AG10803 (cell line): ENCODE results near the gene TNNT2.

ENCODE experiments used
- DNase-seq: peaks from one replicate; pipeline ENCODE4 v3.0.0; 2010; ENCODE audit warnings: low read depth
- H3K4me3 ChIP-seq: 2 replicates; pipeline ENCODE4 v1.5.1; 2011; ENCODE audit warnings: mild to moderate bottlenecking, low read length, control low read depth
- TF ChIP-seq, protein P1 (sequence below): conservative IDR thresholded peaks from 2 replicates; pipeline ENCODE4 v1.5.1; 2011; ENCODE audit warnings: mild to moderate bottlenecking, low read length, control low read depth, inconsistent platforms

Gene TNNT2

DNA sequence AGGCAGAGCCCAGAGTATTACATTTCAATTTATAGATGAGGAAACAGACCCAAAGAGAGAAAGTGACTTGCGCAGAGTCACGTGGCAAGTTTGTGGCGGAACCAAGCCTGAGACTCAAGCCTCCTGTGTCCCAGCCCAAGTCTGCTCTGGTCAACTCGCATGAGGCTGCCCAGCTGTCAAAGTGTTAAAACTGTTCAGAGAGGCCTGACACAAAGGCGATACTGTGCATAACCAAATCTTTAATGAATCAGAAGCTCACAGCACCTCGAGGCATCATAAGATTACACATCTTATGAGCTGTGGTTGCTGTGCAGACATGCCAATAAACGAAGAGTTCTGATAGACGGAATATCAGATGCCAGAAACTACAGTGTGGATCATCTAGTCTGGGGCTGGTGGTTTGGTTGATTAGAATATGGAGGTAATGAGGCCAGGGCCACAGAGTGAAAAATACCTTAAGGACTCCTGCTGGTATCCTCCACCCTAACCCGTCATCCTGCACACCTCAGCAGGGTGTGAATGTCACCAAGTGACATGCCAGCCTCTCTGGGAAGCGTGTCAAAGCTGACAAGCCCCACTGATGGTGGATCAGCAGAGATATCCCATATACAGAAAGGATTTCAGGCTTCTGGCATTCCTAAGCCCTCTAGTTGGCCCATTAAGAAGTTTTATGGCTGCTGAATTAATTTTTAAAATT, 42.2 kb downstream of the TNNT2 start:
- no peak for DNase-seq
- H3K4me3 ChIP-seq, result no peak overlapping the region
- TF ChIP-seq, protein P1, sequence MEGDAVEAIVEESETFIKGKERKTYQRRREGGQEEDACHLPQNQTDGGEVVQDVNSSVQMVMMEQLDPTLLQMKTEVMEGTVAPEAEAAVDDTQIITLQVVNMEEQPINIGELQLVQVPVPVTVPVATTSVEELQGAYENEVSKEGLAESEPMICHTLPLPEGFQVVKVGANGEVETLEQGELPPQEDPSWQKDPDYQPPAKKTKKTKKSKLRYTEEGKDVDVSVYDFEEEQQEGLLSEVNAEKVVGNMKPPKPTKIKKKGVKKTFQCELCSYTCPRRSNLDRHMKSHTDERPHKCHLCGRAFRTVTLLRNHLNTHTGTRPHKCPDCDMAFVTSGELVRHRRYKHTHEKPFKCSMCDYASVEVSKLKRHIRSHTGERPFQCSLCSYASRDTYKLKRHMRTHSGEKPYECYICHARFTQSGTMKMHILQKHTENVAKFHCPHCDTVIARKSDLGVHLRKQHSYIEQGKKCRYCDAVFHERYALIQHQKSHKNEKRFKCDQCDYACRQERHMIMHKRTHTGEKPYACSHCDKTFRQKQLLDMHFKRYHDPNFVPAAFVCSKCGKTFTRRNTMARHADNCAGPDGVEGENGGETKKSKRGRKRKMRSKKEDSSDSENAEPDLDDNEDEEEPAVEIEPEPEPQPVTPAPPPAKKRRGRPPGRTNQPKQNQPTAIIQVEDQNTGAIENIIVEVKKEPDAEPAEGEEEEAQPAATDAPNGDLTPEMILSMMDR, result no peak

DNA sequence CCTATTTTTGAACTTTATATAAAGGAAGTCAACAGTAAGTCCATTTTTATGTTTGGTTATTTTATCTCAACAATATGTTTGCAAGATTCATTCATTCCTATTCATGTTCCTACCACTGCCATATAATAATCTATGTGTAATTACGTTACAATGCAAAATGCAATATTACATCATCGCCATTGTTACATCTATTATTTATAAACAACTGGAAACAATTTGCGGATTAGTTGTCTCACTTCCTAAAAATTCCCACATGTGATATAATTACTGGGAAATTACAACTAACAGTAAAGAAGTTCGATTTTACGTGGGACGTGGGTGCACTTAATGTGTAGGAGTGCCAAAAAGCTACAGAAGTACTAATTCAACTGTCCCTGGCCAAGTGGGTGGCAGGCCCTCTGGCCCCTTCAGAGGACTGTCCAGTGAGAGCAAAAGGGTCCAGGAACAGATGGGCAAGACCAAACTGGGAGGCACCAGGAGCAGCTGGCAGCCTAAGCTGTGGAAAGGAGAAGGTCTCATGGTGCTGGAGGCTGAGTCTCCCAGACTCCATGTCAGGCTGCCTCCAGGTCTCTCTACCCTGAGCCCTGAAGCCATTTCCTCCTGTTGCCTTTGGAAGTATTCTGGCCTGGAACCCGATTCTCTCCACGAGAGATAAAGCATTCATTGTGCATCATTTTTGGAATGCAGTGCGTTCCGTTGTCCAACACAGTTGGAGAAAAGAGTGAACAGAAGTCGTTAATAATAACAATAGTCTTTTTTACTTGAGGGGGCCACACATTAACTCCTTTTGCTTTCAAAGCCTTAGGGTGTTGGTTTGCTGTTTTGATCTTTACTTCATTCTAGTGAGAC, 42.9 kb downstream of the TNNT2 start:
- peak; percentile 51 for DNase-seq
- TF ChIP-seq, protein P1, result no peak

GRCh38 chr1:201332616-201333335, 44.7 kb downstream of the TNNT2 start:
- DNase-seq, result no peak
- TF ChIP-seq, protein P1, result no peak
- H3K4me3 ChIP-seq, result no peak overlapping the region

More for the DNA sequence above, 42.9 kb downstream of the TNNT2 start:
- H3K4me3 ChIP-seq, result no peak overlapping the region

DNA sequence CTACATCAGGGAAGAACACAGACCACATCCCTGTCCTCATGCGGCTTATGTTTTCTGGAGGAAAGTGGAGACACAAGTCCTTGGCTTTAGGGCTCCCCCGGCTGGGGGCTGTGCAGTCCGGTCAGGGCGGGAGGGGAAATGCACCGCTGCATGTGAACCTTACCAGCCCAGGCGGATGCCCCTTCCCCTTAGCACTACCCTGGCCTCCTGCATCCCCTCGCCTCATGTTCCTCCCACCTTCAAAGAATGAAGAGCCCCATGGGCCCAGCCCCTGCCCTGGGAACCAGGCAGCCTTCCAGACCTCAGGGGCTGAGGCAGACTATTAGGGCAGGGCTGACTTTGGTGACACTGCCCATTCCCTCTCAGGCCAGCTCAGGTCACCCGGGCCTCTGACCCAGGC, 45.5 kb downstream of the TNNT2 start:
- DNase-seq, result no peak

DNA sequence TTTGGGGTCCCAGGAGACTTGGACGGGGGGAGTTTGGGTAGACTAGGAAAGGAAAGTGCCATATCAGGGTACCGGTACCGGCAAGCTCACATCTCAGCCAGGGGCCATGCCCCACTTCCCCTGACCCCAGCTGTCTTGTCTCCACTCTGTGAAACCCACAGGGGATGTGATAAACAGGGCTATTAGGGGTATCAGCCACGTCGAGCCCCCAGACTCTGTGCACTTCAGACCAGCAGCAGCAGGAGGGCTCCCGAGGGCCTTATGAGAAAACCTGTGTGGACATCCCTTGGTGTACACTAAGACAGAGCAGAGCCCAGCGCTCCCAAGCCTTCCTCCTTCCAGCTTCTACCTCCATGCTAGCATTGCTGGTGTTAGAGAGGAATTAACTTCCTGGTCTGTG, 46.3 kb downstream of the TNNT2 start:
- no peak for DNase-seq
- TF ChIP-seq, protein P1, result no peak
- no peak overlapping the region for H3K4me3 ChIP-seq

More for the DNA sequence above, 45.5 kb downstream of the TNNT2 start:
- TF ChIP-seq, protein P1, result no peak
- H3K4me3 ChIP-seq, result no peak overlapping the region

DNA sequence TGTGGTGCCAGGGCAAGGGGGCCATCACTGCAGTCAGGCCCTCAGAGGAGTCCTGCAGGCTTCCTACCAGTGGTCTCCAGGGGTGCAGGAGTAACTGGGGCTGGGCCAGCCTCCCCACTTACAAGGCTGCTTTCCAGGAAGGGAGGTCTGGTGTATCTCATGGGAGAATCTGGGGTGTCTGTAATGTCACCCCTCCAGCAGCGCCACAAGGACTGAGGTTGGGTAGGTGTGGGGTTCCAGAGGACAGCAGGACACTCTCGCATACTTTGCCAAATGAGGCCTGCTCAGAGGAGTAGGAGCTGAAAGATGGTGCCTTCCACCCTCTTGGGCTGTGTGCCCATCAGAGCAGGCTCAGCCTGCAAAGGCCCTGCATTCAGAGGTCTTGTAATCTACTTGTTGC, 46.9 kb downstream of the TNNT2 start:
- TF ChIP-seq, protein P1, result no peak
- DNase-seq, result no peak
- no peak overlapping the region for H3K4me3 ChIP-seq
